Naive thymus-derived CD4-positive, alpha-beta T cell (primary cell): ENCODE data around the gene DOCK4. TPM values are rescaled to one million over a fixed set of nuclear protein-coding genes. Genes with fewer than 3 reads are reported as not detected.

Source experiments
- ATAC-seq: fragments of 150-1000 bp; cut with Tn5 transposase; 2 replicates; pipeline ENCODE4 v1.10.0; 2021; ENCODE audit warnings: mild to moderate bottlenecking, moderate library complexity
- CTCF ChIA-PET: fragments of 350-600 bp; sonication (Branson Sonifier 250); formaldehyde crosslinking; loops from one replicate; lab custom pipeline; 2021; ENCODE audit warnings: antibody characterized with exemption; lab: Charles Lee
- POLR2A ChIA-PET: fragments of 350-600 bp; sonication (Branson Sonifier 250); formaldehyde crosslinking; loops from one replicate; lab custom pipeline; 2021; ENCODE audit warnings: antibody characterized with exemption, inconsistent platforms; lab: Charles Lee
- DNase-seq, 9 donors: peaks; one replicate each; pipeline versions ENCODE4 v3.0.0 to v3.0.0-alpha.2; 2020 to 2022; ENCODE audit warnings: mixed read lengths in 1 of 9
- H3K27ac ChIP-seq: one replicate; pipeline ENCODE4 v1.7.0; 2013; ENCODE audit warnings: mild to moderate bottlenecking, low read depth, low read length, moderate library complexity
- H3K27me3 ChIP-seq, 2 donors: one replicate each; pipeline ENCODE4 v1.7.0; 2013; ENCODE audit warnings: low read length in 2 of 2, mild to moderate bottlenecking in 2 of 2, moderate library complexity in 2 of 2; ENCODE audit not compliant: control insufficient read depth in 2 of 2, insufficient read depth in 2 of 2
- H3K36me3 ChIP-seq, 3 experiments: 1 replicate in 2 of 3; 2 replicates in 1 of 3; pipeline ENCODE4 v1.7.0; 2013; ENCODE audit warnings: low read length in 3 of 3, mild to moderate bottlenecking in 3 of 3, moderate library complexity in 1 of 3; ENCODE audit not compliant: insufficient read depth in 3 of 3, control insufficient read depth in 2 of 3
- H3K4me1 ChIP-seq, 2 donors: one replicate each; pipeline ENCODE4 v1.7.0; 2013; ENCODE audit warnings: low read length in 2 of 2, mild to moderate bottlenecking in 2 of 2, moderate library complexity in 1 of 2; ENCODE audit not compliant: control insufficient read depth in 2 of 2, insufficient read depth in 2 of 2
- H3K4me3 ChIP-seq: 2 replicates; pipeline ENCODE4 v1.7.0; 2013; ENCODE audit warnings: mild to moderate bottlenecking, low read length
- H3K9me3 ChIP-seq, 3 experiments: 1 replicate in 2 of 3; 2 replicates in 1 of 3; pipeline ENCODE4 v1.7.0; 2013; ENCODE audit warnings: low read length in 3 of 3; ENCODE audit not compliant: control insufficient read depth in 2 of 3
- H3K27ac Mint-ChIP-seq, 9 donors: one replicate each; pipeline ENCODE4 v1.8.0; 2020 to 2022; ENCODE audit warnings: mixed read lengths in 9 of 9, mild to moderate bottlenecking in 8 of 9, moderate library complexity in 5 of 9, inconsistent platforms in 2 of 9
- H3K27me3 Mint-ChIP-seq, 5 donors: one replicate each; pipeline ENCODE4 v1.8.0; 2021 to 2022; ENCODE audit warnings: mixed read lengths in 5 of 5, mild to moderate bottlenecking in 1 of 5
- H3K36me3 Mint-ChIP-seq, 5 donors: one replicate each; pipeline ENCODE4 v1.8.0; 2020 to 2022; ENCODE audit warnings: mixed read lengths in 5 of 5, mild to moderate bottlenecking in 3 of 5, inconsistent platforms in 1 of 5
- H3K4me1 Mint-ChIP-seq, 7 donors: one replicate each; pipeline ENCODE4 v1.8.0; 2020 to 2022; ENCODE audit warnings: mixed read lengths in 7 of 7, mild to moderate bottlenecking in 3 of 7, inconsistent platforms in 1 of 7
- H3K4me3 Mint-ChIP-seq, 10 donors: one replicate each; pipeline ENCODE4 v1.8.0; 2020 to 2022; ENCODE audit warnings: mild to moderate bottlenecking in 10 of 10, mixed read lengths in 10 of 10, moderate library complexity in 6 of 10, inconsistent platforms in 2 of 10
- H3K9me3 Mint-ChIP-seq, 11 donors: one replicate each; pipeline ENCODE4 v1.8.0; 2020 to 2022; ENCODE audit warnings: mixed read lengths in 11 of 11, mild to moderate bottlenecking in 4 of 11, inconsistent platforms in 1 of 11, moderate library complexity in 1 of 11
- intact Hi-C, 2 donors: fragments of 100-400 bp; cut with micrococcal nuclease; formaldehyde crosslinking; loops; one replicate each; pipeline ENCODE4 v1.15.1; 2023
- polyA plus RNA-seq, 2 donors: library from polyadenylated mRNA; unstranded; fragments of 300-500 nt; fragmentation: Illumina TruSeq; gene quantifications; one replicate each; pipeline ENCODE4 v1.2.3, GENCODE V29; 2021
- total RNA-seq, 6 experiments: library from RNA in 5 of 6; stranded (reverse) in 5 of 6; gene quantifications; 1 replicate in 5 of 6; 2 replicates in 1 of 6; pipeline ENCODE4 v1.2.3 and lab custom pipeline; 2021 to 2026

The DOCK4 gene
- total and polyA plus RNA-seq, 7 experiments from 2014 or later: 0.16 to 3.1 (median 2.2) TPM; not detected in 1

- H3K4me1 Mint-ChIP-seq: no peaks in the 10 kb centered on the region
- no peak overlapping the region for H3K4me3 Mint-ChIP-seq
- ChIA-PET CTCF (no interaction called here), POLR2A (no interaction called here)
- no peaks in the 10 kb centered on the region for H3K36me3 ChIP-seq
- H3K27ac ChIP-seq: no peak overlapping the region
- H3K27ac Mint-ChIP-seq: no peak overlapping the region
- no peaks in the 10 kb centered on the region for H3K36me3 Mint-ChIP-seq
- peaks cover 0 to 28% (median 17%) of the 10 kb centered on the region in 5 donors for H3K27me3 Mint-ChIP-seq
- H3K4me1 ChIP-seq: no peaks in the 10 kb centered on the region
- no peaks in the 10 kb centered on the region for H3K9me3 ChIP-seq
- no peak for DNase-seq
- ATAC-seq: no peak
- no peak overlapping the region for H3K4me3 ChIP-seq
- intact Hi-C loops: no loop called here
- H3K9me3 Mint-ChIP-seq: peaks cover 0 to 3% (median 0%) of the 10 kb centered on the region in 11 donors
- peaks cover 0 to 3% of the 10 kb centered on the region in 2 donors for H3K27me3 ChIP-seq
These were observed 135.4 kb downstream of the DOCK4 start for GRCh38 chr7:112070674-112071256.

GRCh38 chr7:112069879-112070321, 136.3 kb downstream of the DOCK4 start:
- H3K27me3 Mint-ChIP-seq: peaks cover 0 to 22% (median 15%) of the 10 kb centered on the region in 5 donors
- no peaks in the 10 kb centered on the region for H3K36me3 ChIP-seq
- no peak overlapping the region for H3K4me3 Mint-ChIP-seq
- ChIA-PET POLR2A (no interaction called here), CTCF (no interaction called here)
- no peak overlapping the region for H3K27ac Mint-ChIP-seq
- DNase-seq (no peak), ATAC-seq (no peak)
- H3K4me1 Mint-ChIP-seq: no peaks in the 10 kb centered on the region
- no peaks in the 10 kb centered on the region for H3K36me3 Mint-ChIP-seq
- H3K27ac ChIP-seq: no peak overlapping the region
- peaks cover 0 to 3% of the 10 kb centered on the region in 2 donors for H3K27me3 ChIP-seq
- no peak overlapping the region for H3K4me3 ChIP-seq
- peaks cover 0 to 3% (median 0%) of the 10 kb centered on the region in 11 donors for H3K9me3 Mint-ChIP-seq
- H3K9me3 ChIP-seq: no peaks in the 10 kb centered on the region
- no peaks in the 10 kb centered on the region for H3K4me1 ChIP-seq
- intact Hi-C loops: no loop called here

GRCh38 chr7:112068967-112069366, 137.2 kb downstream of the DOCK4 start:
- peaks cover 0 to 15% (median 10%) of the 10 kb centered on the region in 5 donors for H3K27me3 Mint-ChIP-seq
- Histone ChIP-seq H3K9me3 (no peaks in the 10 kb centered on the region), H3K27ac (no peak overlapping the region), H3K27me3 (peaks cover 0 to 3% of the 10 kb centered on the region in 2 donors), H3K36me3 (no peaks in the 10 kb centered on the region), H3K4me1 (no peaks in the 10 kb centered on the region), H3K4me3 (no peak overlapping the region)
- POLR2A ChIA-PET: no interaction called here
- intact Hi-C loops: no loop called here
- no peak overlapping the region for H3K27ac Mint-ChIP-seq
- peaks cover 0 to 3% (median 0%) of the 10 kb centered on the region in 11 donors for H3K9me3 Mint-ChIP-seq
- no peaks in the 10 kb centered on the region for H3K36me3 Mint-ChIP-seq
- H3K4me3 Mint-ChIP-seq: no peak overlapping the region
- no peaks in the 10 kb centered on the region for H3K4me1 Mint-ChIP-seq
- ATAC-seq (no peak), DNase-seq (no peak)
- CTCF ChIA-PET: no interaction called here

- H3K9me3 ChIP-seq: no peaks in the 10 kb centered on the region
- no peaks in the 10 kb centered on the region for H3K36me3 ChIP-seq
- ATAC-seq (no peak), DNase-seq (no peak)
- Mint-ChIP-seq H3K9me3 (no peaks in the 10 kb centered on the region), H3K4me1 (no peaks in the 10 kb centered on the region), H3K4me3 (no peak overlapping the region), H3K27ac (no peak overlapping the region), H3K36me3 (no peaks in the 10 kb centered on the region), H3K27me3 (peaks cover 0 to 21% (median 9%) of the 10 kb centered on the region in 5 donors)
- no peak overlapping the region for H3K4me3 ChIP-seq
- no peaks in the 10 kb centered on the region for H3K4me1 ChIP-seq
- CTCF ChIA-PET: no interaction called here
- POLR2A ChIA-PET: no interaction called here
- intact Hi-C loops: no loop called here
- peaks cover 0 to 3% of the 10 kb centered on the region in 2 donors for H3K27me3 ChIP-seq
- no peak overlapping the region for H3K27ac ChIP-seq
These were observed 138.3 kb downstream of the DOCK4 start for GRCh38 chr7:112067632-112068540.

- no peaks in the 10 kb centered on the region for H3K36me3 Mint-ChIP-seq
- H3K4me3 Mint-ChIP-seq: no peak overlapping the region
- POLR2A ChIA-PET: no interaction called here
- no peaks in the 10 kb centered on the region for H3K4me1 ChIP-seq
- peaks cover 0 to 3% of the 10 kb centered on the region in 2 donors for H3K27me3 ChIP-seq
- H3K9me3 Mint-ChIP-seq: no peaks in the 10 kb centered on the region
- DNase-seq (no peak), ATAC-seq (no peak)
- CTCF ChIA-PET: no interaction called here
- peaks cover 0 to 22% (median 9%) of the 10 kb centered on the region in 5 donors for H3K27me3 Mint-ChIP-seq
- H3K27ac ChIP-seq: no peak overlapping the region
- no peak overlapping the region for H3K4me3 ChIP-seq
- H3K4me1 Mint-ChIP-seq: no peaks in the 10 kb centered on the region
- no peaks in the 10 kb centered on the region for H3K9me3 ChIP-seq
- no peaks in the 10 kb centered on the region for H3K36me3 ChIP-seq
- no peak overlapping the region for H3K27ac Mint-ChIP-seq
- intact Hi-C loops: no loop called here
These were observed 139.0 kb downstream of the DOCK4 start for GRCh38 chr7:112067200-112067599.

- Histone ChIP-seq H3K4me1 (no peaks in the 10 kb centered on the region), H3K27me3 (no peaks in the 10 kb centered on the region), H3K36me3 (no peaks in the 10 kb centered on the region), H3K27ac (no peak overlapping the region), H3K4me3 (no peak overlapping the region), H3K9me3 (no peaks in the 10 kb centered on the region)
- Mint-ChIP-seq H3K4me3 (no peak overlapping the region), H3K4me1 (no peaks in the 10 kb centered on the region), H3K9me3 (peaks cover 0 to 1% (median 0%) of the 10 kb centered on the region in 11 donors), H3K27me3 (peaks cover 0 to 16% (median 9%) of the 10 kb centered on the region in 5 donors), H3K27ac (no peak overlapping the region), H3K36me3 (no peaks in the 10 kb centered on the region)
- intact Hi-C loops: no loop called here
- DNase-seq (no peak), ATAC-seq (no peak)
- CTCF ChIA-PET: no interaction called here
- POLR2A ChIA-PET: no interaction called here
These were observed 140.4 kb downstream of the DOCK4 start for GRCh38 chr7:112065758-112066157.
